Vagina (tissue), 2 donors: ENCODE data around the gene ECE1. TPM values are rescaled to one million over a fixed set of nuclear protein-coding genes. Genes with fewer than 3 reads are reported as not detected.
A peak's percentile ranks its signal among the peaks of the same experiment; 100 is the strongest.

Experiments used
- DNase-seq, 2 donors: peaks; one replicate each; pipeline ENCODE4 v3.0.0-alpha.2; 2017; ENCODE audit errors: extremely low spot score in 2 of 2
- H3K27ac ChIP-seq: fragments of 200-600 bp; sonication (generic); one replicate; pipeline ENCODE4 v1.5.1; 2019
- H3K27me3 ChIP-seq: fragments of 200-600 bp; sonication (generic); one replicate; pipeline ENCODE4 v1.5.1; 2019
- H3K36me3 ChIP-seq, 2 donors: fragments of 200-600 bp; sonication (generic); one replicate each; pipeline ENCODE4 v1.5.1; 2017 to 2019
- H3K4me1 ChIP-seq: fragments of 200-600 bp; sonication (generic); one replicate; pipeline ENCODE4 v1.5.1; 2019
- H3K4me3 ChIP-seq, 2 donors: fragments of 200-600 bp; sonication (generic); 1 replicate in 1 of 2; 2 replicates in 1 of 2; pipeline ENCODE4 v1.5.1; 2016 to 2019
- H3K9me3 ChIP-seq: fragments of 200-600 bp; sonication (generic); one replicate; pipeline ENCODE4 v1.5.1; 2019
- POLR2A ChIP-seq, 2 donors: fragments of 450-650 bp; IDR thresholded peaks; one replicate each; pipeline ENCODE4 v1.6.1; 2017; ENCODE audit warnings: antibody characterized with exemption in 2 of 2, mild to moderate bottlenecking in 2 of 2, moderate library complexity in 2 of 2
- POLR2AphosphoS5 ChIP-seq, 2 donors: sonication (generic); formaldehyde crosslinking; IDR thresholded peaks; one replicate each; pipeline ENCODE4 v1.9.0; 2017; ENCODE audit warnings: antibody characterized with exemption in 2 of 2, mild to moderate bottlenecking in 2 of 2, low read depth in 1 of 2; ENCODE audit not compliant: insufficient read depth in 1 of 2
- intact Hi-C: fragments of 100-400 bp; cut with DNase I; formaldehyde crosslinking; loops from one replicate; pipeline ENCODE4 v1.15.1; 2023
- total RNA-seq: library from RNA; depleted of rRNA; stranded (reverse); fragments of >200 nt; gene quantifications from one replicate; pipeline ENCODE4 v1.2.3, GENCODE V29; 2016
- TF ChIP-seq, protein P1 (sequence below), 3 experiments: fragments of 450-650 bp in 2 of 3; fragments of 200-600 bp in 1 of 3; sonication (generic) in 1 of 3; IDR thresholded peaks; one replicate each; pipeline ENCODE4 v1.5.1; 2017 to 2019; ENCODE audit warnings: antibody characterized with exemption in 3 of 3, mild to moderate bottlenecking in 2 of 3, moderate library complexity in 2 of 3

ECE1 gene
- total RNA-seq, 1 donor from 2014 or later, result 93.8 TPM

GRCh38 chr1:21304488-21304887, 14.2 kb upstream of the ECE1 start:
- Histone ChIP-seq H3K4me1 (peaks cover 82% of the 10 kb centered on the region), H3K27me3 (no peaks in the 10 kb centered on the region), H3K36me3 (no peaks in the 10 kb centered on the region), H3K27ac (peak overlapping the region; percentile 86), H3K9me3 (no peaks in the 10 kb centered on the region), H3K4me3 (no peak overlapping the region)
- intact Hi-C loops, result no loop called here
- no peak for TF ChIP-seq POLR2A (IDR thresholded peaks at IDR 0.05)
- TF ChIP-seq POLR2AphosphoS5 (IDR thresholded peaks at IDR 0.05; ENCODE audit: insufficient read depth in 1 of 2, low read depth in 1 of 2), result no peak
- TF ChIP-seq, protein P1, sequence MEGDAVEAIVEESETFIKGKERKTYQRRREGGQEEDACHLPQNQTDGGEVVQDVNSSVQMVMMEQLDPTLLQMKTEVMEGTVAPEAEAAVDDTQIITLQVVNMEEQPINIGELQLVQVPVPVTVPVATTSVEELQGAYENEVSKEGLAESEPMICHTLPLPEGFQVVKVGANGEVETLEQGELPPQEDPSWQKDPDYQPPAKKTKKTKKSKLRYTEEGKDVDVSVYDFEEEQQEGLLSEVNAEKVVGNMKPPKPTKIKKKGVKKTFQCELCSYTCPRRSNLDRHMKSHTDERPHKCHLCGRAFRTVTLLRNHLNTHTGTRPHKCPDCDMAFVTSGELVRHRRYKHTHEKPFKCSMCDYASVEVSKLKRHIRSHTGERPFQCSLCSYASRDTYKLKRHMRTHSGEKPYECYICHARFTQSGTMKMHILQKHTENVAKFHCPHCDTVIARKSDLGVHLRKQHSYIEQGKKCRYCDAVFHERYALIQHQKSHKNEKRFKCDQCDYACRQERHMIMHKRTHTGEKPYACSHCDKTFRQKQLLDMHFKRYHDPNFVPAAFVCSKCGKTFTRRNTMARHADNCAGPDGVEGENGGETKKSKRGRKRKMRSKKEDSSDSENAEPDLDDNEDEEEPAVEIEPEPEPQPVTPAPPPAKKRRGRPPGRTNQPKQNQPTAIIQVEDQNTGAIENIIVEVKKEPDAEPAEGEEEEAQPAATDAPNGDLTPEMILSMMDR (IDR thresholded peaks at IDR 0.05), result no peak
- no peak for DNase-seq

- no peak for DNase-seq
- no peaks in the 10 kb centered on the region for H3K27me3 ChIP-seq
- H3K36me3 ChIP-seq, result no peaks in the 10 kb centered on the region
- TF ChIP-seq, protein P1 (IDR thresholded peaks at IDR 0.05), result no peak
- TF ChIP-seq POLR2AphosphoS5 (IDR thresholded peaks at IDR 0.05; ENCODE audit: insufficient read depth in 1 of 2, low read depth in 1 of 2) (no peak), POLR2A (IDR thresholded peaks at IDR 0.05) (no peak)
- peaks cover 82% of the 10 kb centered on the region for H3K4me1 ChIP-seq
- peak overlapping the region; percentile 86 for H3K27ac ChIP-seq
- H3K9me3 ChIP-seq, result no peaks in the 10 kb centered on the region
- intact Hi-C loops, result no loop called here
- H3K4me3 ChIP-seq, result no peak overlapping the region
Measured at GRCh38 chr1:21302747-21303715, 12.8 kb upstream of the ECE1 start.

GRCh38 chr1:21301794-21302440, 11.7 kb upstream of the ECE1 start:
- Histone ChIP-seq H3K27ac (peak overlapping the region; percentile 86), H3K36me3 (no peaks in the 10 kb centered on the region), H3K27me3 (no peaks in the 10 kb centered on the region), H3K9me3 (no peaks in the 10 kb centered on the region), H3K4me3 (no peak overlapping the region), H3K4me1 (peaks cover 79% of the 10 kb centered on the region)
- intact Hi-C loops, result no loop called here
- TF ChIP-seq, protein P1 (IDR thresholded peaks at IDR 0.05), result no peak
- no peak for TF ChIP-seq POLR2AphosphoS5 (IDR thresholded peaks at IDR 0.05; ENCODE audit: insufficient read depth in 1 of 2, low read depth in 1 of 2)
- TF ChIP-seq POLR2A (IDR thresholded peaks at IDR 0.05), result no peak
- DNase-seq, result no peak

GRCh38 chr1:21300774-21301173, 10.5 kb upstream of the ECE1 start:
- Histone ChIP-seq H3K27ac (no peak overlapping the region), H3K4me1 (peaks cover 78% of the 10 kb centered on the region), H3K27me3 (no peaks in the 10 kb centered on the region), H3K9me3 (no peaks in the 10 kb centered on the region), H3K4me3 (no peak overlapping the region), H3K36me3 (no peaks in the 10 kb centered on the region)
- DNase-seq, result no peak
- intact Hi-C loops, result no loop called here
- TF ChIP-seq POLR2A (IDR thresholded peaks at IDR 0.05) (no peak), POLR2AphosphoS5 (IDR thresholded peaks at IDR 0.05; ENCODE audit: insufficient read depth in 1 of 2, low read depth in 1 of 2) (no peak)
- TF ChIP-seq, protein P1 (IDR thresholded peaks at IDR 0.05), result no peak
